Esophagus squamous epithelium (tissue), 4 donors: ENCODE results near the gene LTK.

Source experiments
- CTCF ChIP-seq, 6 experiments: fragments of 450-650 bp in 4 of 6; fragments of 200-600 bp in 2 of 6; sonication (generic) in 2 of 6; IDR thresholded peaks; one replicate each; pipeline ENCODE4 v1.5.1; 2016 to 2019; ENCODE audit warnings: antibody characterized with exemption in 6 of 6, mild to moderate bottlenecking in 4 of 6, moderate library complexity in 4 of 6
- POLR2A ChIP-seq, 4 donors: fragments of 450-650 bp; IDR thresholded peaks; one replicate each; pipeline ENCODE4 v1.6.1; 2017; ENCODE audit warnings: antibody characterized with exemption in 4 of 4, mild to moderate bottlenecking in 4 of 4, moderate library complexity in 3 of 4

GRCh38 chr15:41520636-41521035 is 7.0 kb upstream of the LTK start:
- no peak for TF ChIP-seq CTCF (IDR thresholded peaks at IDR 0.05)
- TF ChIP-seq POLR2A (IDR thresholded peaks at IDR 0.05) = no peak
